Activated CD8-positive, alpha-beta memory T cell treated with anti-CD3 and anti-CD28 coated beads, Interleukin-2, amount 50 U/mL, for 24 hours (primary cell): Measurements from ENCODE around the gene CYYR1.

Experiments
- DNase-seq: peaks from one replicate; pipeline ENCODE4 v3.0.0-alpha.2; 2020; ENCODE audit errors: extremely low read depth

The CYYR1 gene

DNA sequence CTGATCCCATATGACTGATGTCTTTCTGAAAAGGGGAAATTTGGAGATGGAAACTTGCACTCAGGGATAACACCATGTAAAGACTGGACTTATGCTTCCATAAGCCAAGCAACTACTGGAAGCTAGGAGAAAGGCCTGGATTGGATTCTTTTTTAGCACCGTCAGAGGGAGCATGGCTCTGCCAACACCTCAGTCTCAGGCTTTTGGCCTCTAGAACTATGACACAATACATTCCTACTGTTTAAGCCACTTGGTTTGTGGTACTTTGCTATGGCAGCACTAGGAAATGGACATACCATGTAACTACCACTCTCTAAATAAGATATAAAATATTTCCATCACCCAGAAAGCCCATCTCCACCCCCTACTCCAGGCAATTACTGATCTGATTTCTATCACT lies 139.7 kb downstream of the CYYR1 start:
- no peak for DNase-seq

GRCh38 chr21:26432410-26432809 lies 140.7 kb downstream of the CYYR1 start:
- DNase-seq: no peak

GRCh38 chr21:26425576-26425975 lies 147.5 kb downstream of the CYYR1 start:
- DNase-seq: no peak

DNA sequence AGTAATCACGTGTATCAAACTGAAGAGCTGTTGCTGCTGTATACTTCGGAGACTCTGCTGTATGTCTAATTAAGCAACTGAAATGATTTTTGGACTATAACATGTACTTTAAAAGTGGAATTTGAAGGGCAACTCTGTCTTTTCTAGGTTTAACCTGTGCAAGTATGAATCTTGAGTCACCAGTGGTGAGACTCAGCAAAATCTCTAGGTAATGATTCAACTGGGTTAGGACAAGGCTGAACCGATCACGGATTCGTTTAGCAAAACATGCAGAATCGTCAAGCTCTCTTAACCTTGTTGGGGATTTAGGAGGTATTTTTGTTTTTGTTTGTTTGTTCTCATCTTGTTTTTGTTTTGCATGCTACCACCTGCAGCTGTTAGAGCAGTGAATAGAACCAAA lies 149.6 kb downstream of the CYYR1 start:
- no peak for DNase-seq

DNA sequence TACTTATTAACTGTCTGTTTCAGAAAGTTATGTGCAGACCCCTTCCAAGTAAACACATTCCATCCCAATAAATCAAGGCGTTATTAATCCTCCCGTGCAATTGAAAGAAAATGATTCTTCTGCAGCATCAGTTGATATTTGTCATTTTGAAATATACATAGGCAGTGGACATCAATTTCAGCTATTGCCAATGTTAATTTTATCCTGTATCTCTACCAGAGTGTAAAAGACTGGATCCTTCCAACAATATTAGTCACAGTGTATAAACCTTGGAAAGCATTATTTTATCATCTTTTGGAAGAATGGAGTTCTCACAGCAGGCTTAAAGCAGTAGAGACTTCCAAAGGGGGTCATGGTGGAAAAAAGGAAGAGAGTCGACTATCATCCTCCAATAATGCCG lies 150.4 kb downstream of the CYYR1 start:
- no peak for DNase-seq

- DNase-seq: no peak
Measured at GRCh38 chr21:26422138-26422537, 150.9 kb downstream of the CYYR1 start.

DNA sequence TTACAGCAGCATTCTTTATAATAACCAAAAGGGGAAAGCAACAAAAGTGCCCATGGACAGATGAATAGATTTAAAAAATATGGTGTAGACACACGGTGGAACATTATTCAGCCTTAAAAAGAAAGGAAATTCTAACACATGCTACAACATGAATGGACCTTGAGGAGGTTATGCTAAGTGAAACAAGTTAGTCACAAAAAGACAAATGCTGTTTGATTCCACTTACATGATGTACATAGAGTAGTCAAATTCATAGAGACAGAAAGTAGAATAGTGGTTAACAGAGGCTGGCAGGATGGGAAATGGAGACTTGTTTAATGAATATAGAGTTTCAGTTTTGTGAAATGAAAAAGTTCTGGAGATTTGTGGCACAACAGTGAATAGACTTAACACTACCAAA lies 151.4 kb downstream of the CYYR1 start:
- no peak for DNase-seq
